GM10847 (cell line): ENCODE data around the gene RBM5.

ENCODE experiments used
- POLR2A ChIP-seq: IDR thresholded peaks from 2 replicates; pipeline ENCODE4 v1.6.1; 2011; ENCODE audit not compliant: insufficient read length; ENCODE audit errors: extremely low read depth

RBM5 gene

GRCh38 chr3:50132421-50133282 is 43.9 kb downstream of the RBM5 start:
- no peak for TF ChIP-seq POLR2A

GRCh38 chr3:50133283-50133615 is 44.5 kb downstream of the RBM5 start:
- no peak for TF ChIP-seq POLR2A

- TF ChIP-seq POLR2A, result no peak
These were observed 45.6 kb downstream of the RBM5 start for GRCh38 chr3:50134367-50134766.

GRCh38 chr3:50135964-50136363 is 47.2 kb downstream of the RBM5 start:
- no peak for TF ChIP-seq POLR2A

GRCh38 chr3:50136714-50137405 is 48.1 kb downstream of the RBM5 start:
- TF ChIP-seq POLR2A, result no peak

GRCh38 chr3:50137531-50137930 is 48.8 kb downstream of the RBM5 start:
- no peak for TF ChIP-seq POLR2A

- TF ChIP-seq POLR2A, result no peak
These were observed 49.8 kb downstream of the RBM5 start for GRCh38 chr3:50138266-50139200.

- TF ChIP-seq POLR2A, result no peak
These were observed 50.6 kb downstream of the RBM5 start for GRCh38 chr3:50139308-50139707.

- no peak for TF ChIP-seq POLR2A
These were observed 51.2 kb downstream of the RBM5 start for GRCh38 chr3:50139718-50140423.

- no peak for TF ChIP-seq POLR2A
These were observed 52.3 kb downstream of the RBM5 start for GRCh38 chr3:50140990-50141389.

- no peak for TF ChIP-seq POLR2A
These were observed 57.7 kb downstream of the RBM5 start for GRCh38 chr3:50146316-50146901.

- TF ChIP-seq POLR2A, result no peak
These were observed 58.3 kb downstream of the RBM5 start for GRCh38 chr3:50147016-50147415.

GRCh38 chr3:50147447-50147846 is 58.7 kb downstream of the RBM5 start:
- no peak for TF ChIP-seq POLR2A

- TF ChIP-seq POLR2A, result no peak
These were observed 59.1 kb downstream of the RBM5 start for GRCh38 chr3:50147861-50148260.

- TF ChIP-seq POLR2A, result no peak
These were observed 61.7 kb downstream of the RBM5 start for GRCh38 chr3:50150404-50150750.
